HG02840 (cell line): ENCODE data around the gene FBXO15.
A peak's percentile ranks its signal among the peaks of the same experiment; 100 is the strongest.

Source experiments
- ATAC-seq: cut with Tn5 transposase; IDR thresholded peaks from one replicate; pipeline ENCODE4 v1.9.1; 2021; ENCODE audit warnings: mild to moderate bottlenecking, moderate library complexity, moderate number of reproducible peaks; ENCODE audit not compliant: unreplicated experiment, low FRiP score

Gene FBXO15

DNA sequence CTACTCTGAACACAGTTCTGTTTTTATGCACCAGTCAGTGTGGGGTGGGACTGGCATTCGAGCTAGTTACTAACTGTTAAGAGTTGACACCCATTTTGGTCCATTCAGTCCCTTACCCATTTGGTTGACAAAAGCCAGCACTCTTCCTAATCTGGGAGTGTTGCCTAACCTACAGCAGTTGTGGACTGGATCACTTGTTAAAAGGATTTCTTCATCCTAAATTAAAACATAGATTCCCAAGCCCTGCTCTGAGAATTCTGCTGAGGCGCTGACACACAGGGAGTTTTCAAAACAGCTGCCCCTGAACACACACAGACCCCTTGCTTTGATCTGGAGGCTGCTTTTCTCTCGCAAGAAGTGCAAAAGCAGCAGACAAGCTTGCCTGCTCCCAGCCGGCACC, 7.1 kb upstream of the FBXO15 start:
- no peak for ATAC-seq

DNA sequence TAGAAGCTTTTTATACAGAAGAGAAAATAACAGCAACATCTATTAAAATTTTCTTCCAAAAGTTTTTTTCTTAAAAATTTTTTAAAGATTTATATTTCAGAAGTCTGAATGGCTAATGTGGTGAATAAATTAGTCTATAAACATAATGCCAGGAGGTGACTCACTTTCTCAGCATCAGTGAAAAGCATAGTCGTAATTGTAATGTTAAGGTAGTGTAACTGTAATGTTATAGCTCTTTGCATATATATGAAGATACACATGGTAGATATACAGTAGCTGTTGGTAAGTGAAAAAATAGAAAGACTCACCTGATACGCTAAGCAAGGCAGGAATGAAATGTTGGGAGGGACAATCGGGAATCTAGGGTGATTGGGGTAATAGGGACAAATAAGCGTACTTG, 6.2 kb upstream of the FBXO15 start:
- no peak for ATAC-seq

GRCh38 chr18:74153377-74153776, 5.7 kb upstream of the FBXO15 start:
- no peak for ATAC-seq

- ATAC-seq = no peak
Measured at GRCh38 chr18:74152857-74153256, 5.2 kb upstream of the FBXO15 start.

DNA sequence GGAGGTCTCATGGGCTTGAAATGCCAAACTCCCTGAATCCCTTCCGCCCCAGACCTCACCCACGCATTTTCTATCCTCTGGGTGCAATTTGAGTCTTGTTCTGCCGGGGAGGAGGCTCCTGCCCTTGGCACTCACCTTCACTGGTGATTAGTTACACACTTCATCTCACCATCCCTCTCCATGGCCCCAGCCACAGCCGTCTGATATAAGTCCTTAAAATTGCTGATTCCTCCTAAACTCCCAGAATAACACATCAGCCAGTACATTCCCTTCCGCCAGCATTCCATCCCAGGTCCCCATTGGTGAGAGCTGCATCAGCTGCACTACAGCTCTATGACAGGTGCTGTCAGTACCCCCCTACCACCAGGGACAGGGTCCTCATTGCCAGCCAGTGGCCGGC, 4.6 kb upstream of the FBXO15 start:
- no peak for ATAC-seq

DNA sequence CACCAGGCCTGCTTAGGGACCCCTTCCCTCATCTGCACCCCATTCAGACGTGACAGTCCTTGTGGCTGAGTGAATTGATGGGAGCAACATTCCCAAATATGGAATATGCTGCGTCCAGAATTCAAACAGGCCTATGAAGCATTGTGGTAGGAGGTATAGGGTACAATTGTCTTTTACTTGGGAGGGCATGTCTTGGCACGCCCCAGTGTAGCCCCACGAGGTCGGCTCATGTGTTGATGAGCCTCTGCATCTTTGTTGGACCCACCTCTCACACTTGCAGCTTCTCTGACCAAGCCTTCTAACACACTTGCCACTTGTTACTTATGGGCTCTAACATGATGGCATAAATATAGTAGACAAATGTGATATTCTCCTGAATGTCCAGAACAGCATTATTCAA, 2.2 kb upstream of the FBXO15 start:
- no peak for ATAC-seq

DNA sequence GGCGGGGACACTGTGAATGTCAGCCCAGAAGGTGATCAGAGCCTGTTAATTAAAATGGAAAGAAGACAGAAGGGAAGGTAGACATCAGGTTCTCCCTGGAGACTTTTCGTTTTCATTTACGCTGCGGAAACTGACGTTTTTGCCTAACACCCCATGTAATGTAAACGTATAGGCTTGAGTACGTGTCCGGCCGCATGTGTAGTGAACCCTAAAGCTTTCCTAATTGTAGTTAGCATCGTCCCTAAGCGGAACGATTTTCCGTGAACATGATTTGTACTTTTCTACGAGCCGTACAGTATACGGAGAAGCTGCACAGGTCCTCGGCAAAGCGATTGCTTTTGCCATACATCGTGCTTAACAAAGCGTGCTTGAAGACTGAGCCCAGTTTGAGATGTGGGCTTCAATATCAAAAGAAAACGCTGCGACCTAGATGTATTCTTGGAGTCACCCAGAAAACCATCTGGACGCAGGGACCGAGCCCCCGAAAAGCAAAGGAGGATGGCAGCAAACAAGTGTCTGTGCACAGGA, 973 bp upstream of the FBXO15 start:
- ATAC-seq = peak; percentile 6

GRCh38 chr18:74147491-74147778, 199 bp downstream of the FBXO15 start:
- no peak for ATAC-seq

DNA sequence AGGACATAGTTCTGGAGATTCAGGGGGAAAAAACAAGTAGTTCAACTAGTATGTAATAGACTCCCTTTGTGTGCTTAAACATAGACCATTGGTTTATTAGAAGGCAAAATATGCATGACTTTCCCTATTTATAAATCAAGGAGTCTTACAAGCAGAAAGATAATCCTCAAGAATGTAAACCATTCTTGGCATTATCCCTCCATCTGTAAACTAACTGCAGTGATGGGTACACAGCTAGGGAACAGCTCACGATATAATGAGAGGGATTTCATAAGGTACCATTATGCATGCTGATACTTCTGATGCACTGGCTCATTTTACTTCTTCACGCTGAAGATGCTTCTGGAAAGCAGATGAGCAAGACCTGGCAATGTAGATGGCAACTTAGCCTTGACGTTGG, 878 bp downstream of the FBXO15 start:
- no peak for ATAC-seq

- no peak for ATAC-seq
Measured at GRCh38 chr18:74142252-74142651, 5.4 kb downstream of the FBXO15 start.

GRCh38 chr18:74141667-74142066, 6.0 kb downstream of the FBXO15 start:
- no peak for ATAC-seq

GRCh38 chr18:74140582-74140981, 7.1 kb downstream of the FBXO15 start:
- ATAC-seq = no peak

GRCh38 chr18:74139888-74140287, 7.7 kb downstream of the FBXO15 start:
- ATAC-seq = no peak

- ATAC-seq = no peak
Measured at GRCh38 chr18:74139411-74139810, 8.2 kb downstream of the FBXO15 start.

GRCh38 chr18:74137920-74138538, 9.6 kb downstream of the FBXO15 start:
- ATAC-seq = no peak

GRCh38 chr18:74132201-74132600, 15.4 kb downstream of the FBXO15 start:
- no peak for ATAC-seq

- ATAC-seq = no peak
Measured at GRCh38 chr18:74131124-74131523, 16.5 kb downstream of the FBXO15 start.

GRCh38 chr18:74128159-74128558, 19.5 kb downstream of the FBXO15 start:
- no peak for ATAC-seq

DNA sequence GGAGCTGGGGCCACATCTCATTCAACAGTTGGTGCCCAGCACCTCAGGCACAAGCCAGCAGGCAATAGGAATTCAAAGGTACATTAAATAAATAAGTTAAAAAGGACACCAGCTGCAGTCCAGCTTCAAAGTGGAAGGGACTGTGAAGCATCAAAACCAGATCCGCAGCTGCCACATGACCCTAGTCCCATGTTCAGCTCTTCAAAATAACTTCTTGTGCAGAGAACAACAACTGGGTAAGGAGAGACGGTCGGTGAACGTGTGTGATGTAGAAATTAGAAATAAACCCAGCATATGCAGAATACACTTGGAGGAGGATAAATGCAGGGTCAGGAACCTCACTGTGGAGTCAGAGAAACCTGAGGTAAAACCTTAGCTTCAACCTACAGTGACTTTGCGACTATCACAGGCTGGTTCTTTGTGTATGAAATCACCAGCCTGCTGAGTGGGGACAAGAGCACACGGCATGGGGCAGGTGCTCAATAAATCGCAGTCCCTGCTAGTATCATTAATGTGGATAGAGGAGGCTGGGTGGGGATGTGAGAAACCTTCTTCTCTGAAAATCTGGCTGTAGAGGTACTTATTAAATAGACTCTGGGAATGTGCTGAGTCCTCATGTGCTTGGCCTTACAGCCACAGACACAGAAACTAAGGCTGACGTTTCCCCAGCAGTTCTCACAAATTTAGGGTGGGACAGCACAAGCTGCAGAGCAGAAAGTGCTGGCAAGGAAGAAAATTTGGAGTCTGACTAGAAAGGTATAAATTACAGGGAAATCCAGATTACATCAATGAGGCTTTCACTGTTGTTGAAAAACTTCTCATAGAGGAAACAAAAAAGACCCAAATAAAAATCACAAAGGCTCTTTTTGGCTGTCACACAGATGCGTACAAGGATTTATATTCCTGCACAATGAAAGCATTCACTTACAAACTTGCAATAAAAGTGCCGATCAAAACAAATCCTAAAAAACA, 20.7 kb downstream of the FBXO15 start:
- no peak for ATAC-seq

- no peak for ATAC-seq
Measured at GRCh38 chr18:74124642-74125041, 23.0 kb downstream of the FBXO15 start.

DNA sequence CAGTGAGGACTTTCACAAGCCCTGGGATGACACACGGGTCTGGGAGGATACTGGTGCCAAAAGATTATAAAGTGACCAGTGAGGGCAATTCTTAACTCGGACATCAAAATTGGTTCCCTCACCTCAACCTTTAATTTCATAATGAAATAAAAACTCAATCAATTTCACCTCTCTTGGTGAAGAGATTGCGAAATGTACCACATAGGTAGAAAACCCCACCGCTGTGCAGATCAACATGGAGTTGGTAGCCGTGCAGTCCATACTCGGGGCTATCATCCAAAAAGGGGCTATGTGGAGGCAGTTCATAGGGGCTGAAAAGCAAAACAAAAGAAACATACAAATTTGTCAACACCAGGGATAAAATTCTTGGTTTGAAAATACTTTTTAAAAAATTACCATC, 24.4 kb downstream of the FBXO15 start:
- ATAC-seq = no peak
